ENCODE results near the gene TAF6L. TPM values are rescaled to one million over a fixed set of nuclear protein-coding genes. Genes with fewer than 3 reads are reported as not detected.
A peak's percentile ranks its signal among the peaks of the same experiment; 100 is the strongest.
"Not testable (repeated sequence)": the region's sequence is repeated elsewhere in the genome, so short reads cannot be mapped to it uniquely, and the experiment has no call there.

TAF6L gene
- total RNA-seq, 1 donor from 2014 or later, result 8.0 TPM

DNA sequence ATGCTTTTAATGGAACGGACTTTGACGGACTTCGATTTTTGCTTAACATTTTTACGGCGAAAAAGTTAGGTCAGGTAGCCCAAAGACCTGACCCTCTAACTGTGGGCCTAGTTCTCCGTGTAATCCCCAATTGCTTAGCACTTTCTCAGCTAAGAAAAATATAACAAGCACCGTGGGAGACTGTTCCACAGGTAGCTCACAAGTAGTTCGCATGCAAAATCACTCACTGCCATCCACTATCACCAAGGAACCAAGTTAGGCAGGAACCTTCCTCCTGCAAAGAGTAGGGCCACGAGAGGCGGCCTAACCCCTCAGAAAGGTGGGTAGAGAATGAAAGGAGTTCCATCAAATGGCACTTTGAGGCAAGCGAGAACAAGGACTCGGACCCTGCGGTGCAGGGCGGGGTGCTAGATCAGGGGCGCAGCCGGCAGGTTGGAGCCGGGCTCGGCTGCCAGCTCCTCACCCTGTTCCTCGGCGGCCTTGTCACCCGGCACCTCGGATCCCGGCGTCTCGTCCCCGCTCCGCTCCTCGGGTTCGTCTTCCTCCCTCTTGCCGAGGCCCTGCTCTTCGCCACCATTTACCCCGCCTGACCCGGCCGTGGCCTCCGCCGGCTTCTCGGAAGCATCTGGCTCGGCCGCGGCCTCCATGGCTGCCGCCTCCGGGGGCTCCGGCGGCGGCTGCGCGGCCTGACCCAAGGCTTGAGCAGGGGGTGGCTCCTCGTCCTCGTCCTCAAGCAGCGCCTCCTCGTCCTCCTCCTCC is 44.9 kb upstream of the TAF6L start:
- DNase-seq, result no peak
- H3K4me3 ChIP-seq, result peak overlapping the region; percentile 91
- peaks cover 36% of the 10 kb centered on the region for H3K36me3 ChIP-seq
- no peaks in the 10 kb centered on the region for H3K27me3 ChIP-seq (ENCODE audit: low read depth)
- TF ChIP-seq, protein P1, sequence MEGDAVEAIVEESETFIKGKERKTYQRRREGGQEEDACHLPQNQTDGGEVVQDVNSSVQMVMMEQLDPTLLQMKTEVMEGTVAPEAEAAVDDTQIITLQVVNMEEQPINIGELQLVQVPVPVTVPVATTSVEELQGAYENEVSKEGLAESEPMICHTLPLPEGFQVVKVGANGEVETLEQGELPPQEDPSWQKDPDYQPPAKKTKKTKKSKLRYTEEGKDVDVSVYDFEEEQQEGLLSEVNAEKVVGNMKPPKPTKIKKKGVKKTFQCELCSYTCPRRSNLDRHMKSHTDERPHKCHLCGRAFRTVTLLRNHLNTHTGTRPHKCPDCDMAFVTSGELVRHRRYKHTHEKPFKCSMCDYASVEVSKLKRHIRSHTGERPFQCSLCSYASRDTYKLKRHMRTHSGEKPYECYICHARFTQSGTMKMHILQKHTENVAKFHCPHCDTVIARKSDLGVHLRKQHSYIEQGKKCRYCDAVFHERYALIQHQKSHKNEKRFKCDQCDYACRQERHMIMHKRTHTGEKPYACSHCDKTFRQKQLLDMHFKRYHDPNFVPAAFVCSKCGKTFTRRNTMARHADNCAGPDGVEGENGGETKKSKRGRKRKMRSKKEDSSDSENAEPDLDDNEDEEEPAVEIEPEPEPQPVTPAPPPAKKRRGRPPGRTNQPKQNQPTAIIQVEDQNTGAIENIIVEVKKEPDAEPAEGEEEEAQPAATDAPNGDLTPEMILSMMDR (IDR thresholded peaks at IDR 0.05; ENCODE audit: borderline replicate concordance), result no peak
- no peaks in the 10 kb centered on the region for H3K9me3 ChIP-seq (replicated peaks)
- intact Hi-C loops (cut with micrococcal nuclease), result loop anchor here (10.0 kb wide), 1 partner anchor 108 kb away; the partner anchor contains the start of genes STX5, TEX54 and WDR74
- peaks cover 90% of the 10 kb centered on the region for H3K4me1 ChIP-seq
- peak overlapping the region; percentile 95 for H3K27ac ChIP-seq (replicated peaks)

DNA sequence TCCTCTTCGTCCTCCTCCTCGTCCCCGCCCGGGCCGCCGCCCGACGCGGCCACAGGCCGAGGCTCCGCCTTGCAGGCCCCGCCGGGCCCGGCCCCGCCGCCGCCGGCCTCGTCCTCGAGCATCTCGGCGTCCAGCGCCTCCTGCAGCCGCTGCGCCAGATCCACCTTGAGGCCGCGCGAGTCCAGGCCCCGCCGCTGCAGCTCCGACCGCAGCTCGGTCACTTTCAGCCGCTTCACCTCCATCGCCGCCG is 44.4 kb upstream of the TAF6L start:
- DNase-seq, result no peak
- TF ChIP-seq, protein P1 (IDR thresholded peaks at IDR 0.05; ENCODE audit: borderline replicate concordance), result no peak
- H3K27ac ChIP-seq (replicated peaks), result peak overlapping the region; percentile 95
- H3K9me3 ChIP-seq (replicated peaks), result no peaks in the 10 kb centered on the region
- no peaks in the 10 kb centered on the region for H3K27me3 ChIP-seq (ENCODE audit: low read depth)
- peaks cover 91% of the 10 kb centered on the region for H3K4me1 ChIP-seq
- peaks cover 34% of the 10 kb centered on the region for H3K36me3 ChIP-seq
- intact Hi-C loops (cut with micrococcal nuclease), result loop anchor here (10.0 kb wide), 1 partner anchor 108 kb away; the partner anchor contains the start of genes STX5, TEX54 and WDR74
- H3K4me3 ChIP-seq, result peak overlapping the region; percentile 91

DNA sequence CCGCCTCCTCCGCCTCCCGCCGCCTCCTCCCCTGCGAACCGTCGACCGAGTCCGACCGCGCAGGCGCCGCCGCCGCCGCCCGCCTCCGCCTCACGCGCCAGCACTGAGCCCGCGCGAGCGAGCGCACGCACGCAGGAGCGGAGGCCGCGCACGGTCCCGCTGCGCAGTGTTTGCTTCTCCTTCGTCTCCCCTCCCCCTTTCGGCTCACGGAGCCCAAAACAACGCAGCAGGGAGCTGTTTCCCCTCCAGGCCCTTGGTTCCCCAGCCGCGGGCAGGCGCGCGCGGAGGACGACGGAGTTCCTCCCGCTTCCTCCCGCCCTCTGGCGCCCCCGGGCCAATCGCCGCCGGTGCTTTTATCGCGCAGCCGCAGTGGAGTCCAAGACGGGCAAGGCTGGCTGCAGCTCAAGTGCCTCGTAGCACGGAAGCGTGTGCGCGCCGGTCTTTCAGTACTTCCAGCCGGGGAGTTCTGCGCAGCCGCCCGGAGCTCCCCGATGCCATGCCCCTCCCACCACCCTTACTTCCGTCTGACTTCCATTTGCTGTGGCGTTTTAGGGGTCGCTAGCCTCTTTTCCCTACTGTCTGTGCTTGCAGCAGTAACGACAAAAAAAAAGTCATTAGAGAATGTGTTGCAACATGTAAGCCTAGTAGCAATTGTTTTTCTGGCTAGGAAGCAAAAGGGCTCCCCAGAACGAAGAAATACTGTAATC is 43.9 kb upstream of the TAF6L start, which contains the start of gene HNRNPUL2:
TSS of gene HNRNPUL2 (minus strand) at position 293 of the 707 bp plus-strand sequence. CDS start 301 bp downstream, outside the sequence.
- Histone ChIP-seq H3K27ac (replicated peaks) (peak within 1 kb of the TSS; percentile 95), H3K36me3 (peaks cover 30% of the 10 kb centered on the region), H3K4me3 (peak within 1 kb of the TSS; percentile 91), H3K9me3 (replicated peaks) (no peaks in the 10 kb centered on the region), H3K4me1 (peaks cover 86% of the 10 kb centered on the region), H3K27me3 (ENCODE audit: low read depth) (no peaks in the 10 kb centered on the region)
- TF ChIP-seq, protein P1 (IDR thresholded peaks at IDR 0.05; ENCODE audit: borderline replicate concordance), result no peak
- intact Hi-C loops (cut with micrococcal nuclease), result loop anchor here (10.0 kb wide), 1 partner anchor 107 kb away; the partner anchor contains the start of genes STX5, TEX54 and WDR74
- DNase-seq, result peak; percentile 99

DNA sequence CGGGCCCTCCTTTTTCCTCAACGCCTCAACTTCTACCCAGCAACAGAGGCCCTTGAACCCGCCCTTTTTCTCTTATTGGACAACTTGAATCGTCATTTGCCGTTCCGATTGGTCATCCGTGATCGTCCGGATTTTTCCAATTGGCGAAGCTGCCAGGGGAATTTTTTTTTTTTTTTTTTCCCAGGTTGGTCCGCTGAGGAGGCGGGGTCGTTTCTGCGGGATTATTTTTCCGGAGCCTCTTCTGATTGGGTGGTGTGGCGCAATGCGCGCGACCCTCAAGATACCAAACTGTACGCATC is 43.4 kb upstream of the TAF6L start:
- peaks cover 25% of the 10 kb centered on the region for H3K36me3 ChIP-seq
- intact Hi-C loops (cut with micrococcal nuclease), result loop anchor here (10.0 kb wide), 1 partner anchor 107 kb away; the partner anchor contains the start of genes STX5, TEX54 and WDR74
- peak overlapping the region; percentile 95 for H3K27ac ChIP-seq (replicated peaks)
- peak overlapping the region; percentile 91 for H3K4me3 ChIP-seq
- H3K27me3 ChIP-seq (ENCODE audit: low read depth), result no peaks in the 10 kb centered on the region
- H3K4me1 ChIP-seq, result peaks cover 81% of the 10 kb centered on the region
- TF ChIP-seq, protein P1 (IDR thresholded peaks at IDR 0.05; ENCODE audit: borderline replicate concordance), result no peak
- DNase-seq, result peak; percentile 82
- H3K9me3 ChIP-seq (replicated peaks), result no peaks in the 10 kb centered on the region

DNA sequence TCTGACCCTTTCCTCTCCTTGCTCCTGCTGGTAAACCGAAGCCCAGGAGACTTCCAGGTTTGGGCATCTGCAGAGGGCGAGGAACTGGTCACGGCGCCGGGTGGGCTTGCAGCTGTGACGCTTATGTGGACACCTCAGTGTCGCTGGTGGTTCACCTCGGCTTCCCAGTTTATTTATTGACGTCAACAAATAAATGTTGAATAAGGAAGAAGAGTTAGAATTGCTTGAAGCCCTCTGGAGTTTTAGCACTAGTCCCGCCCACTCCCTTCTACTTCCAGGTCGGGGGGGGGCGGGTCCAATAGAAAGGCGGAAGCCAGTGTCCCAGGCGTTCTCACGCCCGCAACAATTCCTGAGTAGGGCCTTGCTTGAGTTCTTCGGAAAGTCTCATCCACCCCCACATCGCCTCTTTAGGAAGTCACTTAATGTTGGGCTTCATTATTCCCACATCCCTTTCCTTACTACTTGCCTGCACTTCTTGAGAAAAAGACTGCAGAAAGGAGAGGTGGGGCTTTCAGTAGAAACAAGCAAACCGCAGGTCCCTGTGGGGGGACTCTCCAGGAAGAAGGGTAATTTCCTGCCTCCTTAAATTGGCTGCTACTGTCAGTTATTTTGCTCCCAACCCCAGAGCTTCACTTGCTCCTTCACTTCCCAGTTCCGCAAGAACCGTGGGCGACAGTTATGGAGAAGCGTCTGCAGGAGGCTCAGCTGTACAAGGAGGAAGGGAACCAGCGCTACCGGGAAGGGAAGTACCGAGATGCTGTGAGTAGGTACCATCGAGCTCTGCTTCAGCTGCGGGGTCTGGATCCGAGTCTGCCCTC is 42.8 kb upstream of the TAF6L start, which contains the start of gene TTC9C:
TSS of gene TTC9C (plus strand) at position 316 of the 818 bp plus-strand sequence. CDS start at position 679, 363 bp downstream.
- Histone ChIP-seq H3K36me3 (peaks cover 25% of the 10 kb centered on the region), H3K4me1 (peaks cover 80% of the 10 kb centered on the region), H3K9me3 (replicated peaks) (no peaks in the 10 kb centered on the region), H3K4me3 (peak within 1 kb of the TSS; percentile 91), H3K27ac (replicated peaks) (peak within 1 kb of the TSS; percentile 95), H3K27me3 (ENCODE audit: low read depth) (no peaks in the 10 kb centered on the region)
- intact Hi-C loops (cut with micrococcal nuclease), result loop anchor here (10.0 kb wide), 1 partner anchor 106 kb away; the partner anchor contains the start of genes STX5, TEX54 and WDR74
- TF ChIP-seq, protein P1 (IDR thresholded peaks at IDR 0.05; ENCODE audit: borderline replicate concordance), result no peak
- DNase-seq, result peak; percentile 87

DNA sequence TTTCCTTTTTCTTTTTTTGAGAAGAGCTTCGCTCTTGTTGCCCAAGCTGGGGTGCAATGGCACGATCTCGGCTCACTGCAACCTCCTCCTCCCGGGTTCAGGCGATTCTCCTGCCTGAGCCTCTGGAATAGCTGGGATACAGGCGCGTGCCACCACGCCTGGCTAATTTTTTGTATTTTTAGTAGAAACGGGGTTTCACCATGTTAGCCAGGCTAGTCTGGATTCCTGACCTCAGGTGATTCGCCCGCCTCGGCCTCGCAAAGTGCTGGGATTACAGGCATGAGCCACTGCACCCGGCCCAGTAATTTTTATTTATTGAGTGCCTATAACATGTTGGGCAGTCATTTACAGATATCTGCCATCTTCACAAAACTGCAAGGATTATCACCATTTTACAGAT is 41.1 kb upstream of the TAF6L start:
- peaks cover 33% of the 10 kb centered on the region for H3K36me3 ChIP-seq
- intact Hi-C loops (cut with micrococcal nuclease); DNase-seq: not testable (repeated sequence)

More for the DNA sequence above, 41.1 kb upstream of the TAF6L start:
- H3K9me3 ChIP-seq (replicated peaks); H3K27me3 ChIP-seq (ENCODE audit: low read depth); H3K27ac ChIP-seq (replicated peaks): not testable (repeated sequence)
- peak overlapping the region; percentile 91 for H3K4me3 ChIP-seq
- peaks cover 63% of the 10 kb centered on the region for H3K4me1 ChIP-seq

All from left ventricle myocardium inferior (tissue), 1 donor.